SKM-1 treated with dmso at 0.1 percent for 144 hours (cell line): ENCODE data around the gene KRT74.
A peak's percentile ranks its signal among the peaks of the same experiment; 100 is the strongest.
"Not testable (repeated sequence)": the region's sequence is repeated elsewhere in the genome, so short reads cannot be mapped to it uniquely, and the experiment has no call there.

ENCODE experiments used
- DNase-seq: peaks from one replicate; lab custom pipeline; 2025; ENCODE audit not compliant: unreplicated experiment; lab: John Stamatoyannopoulos, UW

Gene KRT74

DNA sequence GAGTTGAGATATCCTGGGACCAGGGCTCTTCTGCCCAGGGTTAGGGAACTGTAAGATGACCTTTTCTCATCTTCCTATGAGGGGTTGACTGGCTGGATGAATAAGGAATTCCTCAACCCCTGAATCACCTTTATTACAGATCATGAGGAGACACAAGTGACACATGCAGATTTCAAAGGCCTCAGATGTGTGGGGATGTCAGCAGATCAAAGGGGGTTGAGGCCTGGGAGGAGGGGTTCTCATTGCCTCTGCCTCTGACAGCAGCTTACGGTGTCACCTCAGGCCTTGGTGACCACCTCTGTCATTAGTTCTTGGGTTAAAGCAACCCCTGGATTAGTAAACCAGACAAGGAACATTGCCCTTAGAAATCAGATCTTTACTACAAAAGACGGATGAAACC, 29.7 kb upstream of the KRT74 start:
- DNase-seq, result no peak

GRCh38 chr12:52602552-52602951, 28.9 kb upstream of the KRT74 start:
- DNase-seq, result no peak

- no peak for DNase-seq
Observed at GRCh38 chr12:52601671-52602070, 28.0 kb upstream of the KRT74 start.

DNA sequence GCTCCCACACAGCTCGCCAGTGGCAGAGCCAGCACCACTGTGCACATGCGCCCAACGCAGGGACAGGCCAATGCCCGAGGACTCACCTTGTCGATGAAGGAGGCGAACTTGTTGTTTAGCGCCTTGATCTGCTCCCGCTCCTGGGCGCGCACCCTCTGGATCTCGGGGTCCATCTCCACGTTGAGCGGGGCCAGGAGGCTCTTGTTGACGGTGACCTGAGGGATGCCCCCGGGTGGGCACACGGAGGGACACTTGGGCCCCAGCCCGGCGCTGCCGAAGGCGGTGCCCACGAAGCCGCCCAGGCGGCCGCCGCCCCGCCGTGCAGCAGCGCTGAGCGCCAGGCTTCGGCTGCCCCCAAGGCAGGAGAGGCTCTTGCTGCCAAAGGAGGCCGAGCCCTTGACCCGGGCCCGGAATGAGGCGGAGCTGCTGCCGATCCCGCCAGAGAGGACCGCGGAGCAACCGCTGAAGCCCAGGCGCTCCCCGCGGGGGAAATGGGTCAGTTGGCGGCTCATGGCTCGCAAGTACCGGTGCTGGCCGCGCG, 27.4 kb upstream of the KRT74 start, which contains the start of gene KRT72:
Gene KRT72, minus strand, starts transcription at position 523 of the 541 bp plus-strand sequence. Its CDS starts 11 bp downstream, at position 512.
- no peak for DNase-seq

DNA sequence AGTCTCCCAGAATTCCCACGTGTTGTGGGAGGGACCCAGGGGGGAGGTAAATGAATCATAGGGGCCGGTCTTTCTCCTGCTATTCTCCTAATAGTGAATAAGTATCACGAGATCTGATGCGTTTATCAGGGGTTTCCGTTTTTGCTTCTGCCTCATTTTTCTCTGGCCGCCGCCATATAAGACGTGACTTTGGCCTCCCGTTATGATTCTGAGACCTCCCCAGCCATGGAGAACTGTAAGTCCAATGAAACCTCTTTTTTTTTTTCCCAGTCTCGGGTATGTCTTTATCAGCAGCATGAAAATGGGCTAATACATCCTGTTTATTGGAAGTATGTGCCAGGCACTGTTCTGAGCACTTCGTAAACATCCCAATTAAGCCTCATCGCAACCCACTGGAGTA, 26.8 kb upstream of the KRT74 start:
- no peak for DNase-seq

DNA sequence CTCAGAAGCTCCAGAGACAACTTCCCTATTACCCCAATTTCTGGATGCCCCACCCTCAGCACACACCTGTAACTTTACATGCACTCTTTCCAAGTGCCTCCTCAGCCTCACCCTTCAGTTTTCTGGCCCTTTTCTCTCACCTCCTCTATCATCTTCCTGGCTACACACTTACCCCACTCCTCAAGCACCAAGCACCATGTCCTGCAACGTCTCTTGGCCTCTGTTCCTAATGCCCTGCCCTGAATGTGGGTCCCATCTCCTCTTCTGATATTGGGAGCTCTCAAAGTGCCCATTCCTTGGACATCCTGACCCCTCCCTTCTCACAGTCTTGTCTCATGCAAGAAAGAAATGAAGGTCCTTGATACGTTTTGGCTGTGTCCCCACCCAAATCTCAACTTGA, 26.4 kb upstream of the KRT74 start:
- DNase-seq, result no peak

DNA sequence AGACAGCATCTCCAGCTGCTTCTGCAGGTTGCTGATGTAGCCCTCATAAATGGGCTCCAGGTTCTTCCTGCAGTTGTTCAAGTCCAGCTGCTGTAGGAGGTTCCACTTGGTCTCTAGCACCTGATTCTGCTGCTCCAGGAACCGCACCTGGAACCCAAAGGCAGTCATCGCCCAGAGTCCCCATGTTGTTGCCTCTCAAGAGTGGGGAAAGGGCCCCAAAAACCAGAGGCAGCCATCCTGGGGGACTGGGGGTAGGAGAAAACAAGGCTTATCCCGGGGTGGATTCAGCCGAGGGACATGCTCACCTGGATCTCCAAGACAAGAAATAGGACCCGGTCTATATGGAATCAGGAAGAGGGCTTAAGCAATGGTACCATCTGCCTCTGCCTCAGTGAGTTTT, 25.3 kb upstream of the KRT74 start:
- DNase-seq, result no peak

GRCh38 chr12:52594237-52594636, 20.6 kb upstream of the KRT74 start:
- not testable (repeated sequence) for DNase-seq

GRCh38 chr12:52591521-52591920, 17.9 kb upstream of the KRT74 start:
- no peak for DNase-seq

DNA sequence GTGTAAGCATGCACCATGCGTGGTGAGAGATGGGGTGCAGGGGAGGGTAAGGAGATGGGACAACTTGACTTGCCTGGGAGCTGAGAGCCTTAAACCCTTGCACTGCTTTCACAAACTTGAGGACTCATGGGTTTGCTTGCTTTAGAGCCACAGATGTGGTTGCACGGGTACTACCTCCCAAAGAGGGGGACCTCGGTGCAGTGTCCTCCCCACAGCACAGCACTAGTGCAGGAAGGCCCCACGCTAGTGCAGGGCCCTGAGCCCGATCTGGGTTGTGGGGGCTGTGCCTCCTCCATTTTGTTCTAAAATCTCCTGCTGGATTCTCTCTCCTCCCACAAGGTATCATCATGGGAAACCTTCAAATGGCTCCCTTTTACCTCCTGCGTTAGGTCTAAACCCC, 16.4 kb upstream of the KRT74 start:
- DNase-seq, result no peak

DNA sequence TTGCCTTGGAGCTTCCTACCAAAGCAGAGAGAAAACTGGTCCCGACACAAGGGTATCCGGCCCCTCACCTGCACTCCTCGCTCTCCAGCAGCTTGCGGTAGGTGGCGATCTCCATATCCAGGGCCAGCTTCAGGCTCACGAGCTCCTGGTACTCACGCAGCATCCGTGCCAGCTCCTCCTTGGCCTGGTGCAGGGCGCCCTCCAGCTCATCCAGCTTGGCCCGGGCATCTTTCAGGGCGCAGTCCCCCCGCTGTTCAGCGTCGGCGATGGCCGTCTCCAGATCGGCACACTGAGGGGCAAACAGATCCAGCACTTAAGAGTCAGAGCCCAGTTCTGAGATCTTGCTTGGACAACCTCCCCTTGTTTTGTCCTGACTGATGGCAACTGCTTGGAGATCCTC, 13.9 kb upstream of the KRT74 start:
- no peak for DNase-seq

DNA sequence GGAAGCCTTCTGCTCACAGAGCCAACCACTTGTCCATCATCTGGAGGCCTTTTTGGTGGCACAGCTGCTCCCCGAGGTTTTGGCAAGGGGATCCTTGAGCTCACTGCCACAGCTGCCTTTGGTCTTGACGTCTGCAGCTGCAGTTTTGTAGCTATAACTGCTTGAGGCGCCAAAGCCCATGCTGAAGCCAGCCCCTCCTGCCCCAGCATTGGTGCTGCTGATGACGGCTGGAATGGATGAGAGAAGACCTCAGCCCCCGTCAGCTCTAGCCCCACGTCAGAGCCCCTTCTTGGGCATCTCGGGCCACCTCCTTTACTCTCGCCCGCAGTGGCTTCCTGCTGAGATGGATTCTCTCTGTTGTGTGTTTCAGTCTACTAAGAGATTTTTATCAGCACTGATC, 12.3 kb upstream of the KRT74 start:
- no peak for DNase-seq

GRCh38 chr12:52585066-52585465, 11.4 kb upstream of the KRT74 start:
- no peak for DNase-seq

DNA sequence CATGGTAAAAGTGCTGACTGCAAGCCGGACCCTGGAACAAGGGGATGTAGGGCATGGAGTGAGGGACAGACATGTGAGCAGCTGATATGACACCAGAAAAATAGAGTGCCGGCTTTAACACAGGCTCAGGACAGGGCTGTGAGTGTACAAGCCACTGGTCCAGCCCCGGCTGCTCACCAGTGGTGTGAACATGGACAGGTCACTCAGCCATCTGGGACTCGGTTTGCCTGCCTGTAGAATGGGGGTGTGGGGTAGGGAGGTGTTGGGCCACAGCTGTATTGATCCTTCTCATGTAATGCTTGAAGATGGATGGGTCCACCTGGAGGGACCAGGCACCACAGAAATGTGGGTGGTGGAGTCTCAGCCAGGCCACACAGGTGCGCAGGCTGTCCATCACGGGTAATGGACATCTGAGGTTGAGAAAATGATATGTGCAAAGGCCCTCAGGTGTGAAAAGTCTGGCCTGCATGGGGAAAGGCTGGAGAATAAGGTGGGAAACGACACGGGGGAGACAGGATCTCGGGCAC, 10.6 kb upstream of the KRT74 start:
- DNase-seq, result no peak

DNA sequence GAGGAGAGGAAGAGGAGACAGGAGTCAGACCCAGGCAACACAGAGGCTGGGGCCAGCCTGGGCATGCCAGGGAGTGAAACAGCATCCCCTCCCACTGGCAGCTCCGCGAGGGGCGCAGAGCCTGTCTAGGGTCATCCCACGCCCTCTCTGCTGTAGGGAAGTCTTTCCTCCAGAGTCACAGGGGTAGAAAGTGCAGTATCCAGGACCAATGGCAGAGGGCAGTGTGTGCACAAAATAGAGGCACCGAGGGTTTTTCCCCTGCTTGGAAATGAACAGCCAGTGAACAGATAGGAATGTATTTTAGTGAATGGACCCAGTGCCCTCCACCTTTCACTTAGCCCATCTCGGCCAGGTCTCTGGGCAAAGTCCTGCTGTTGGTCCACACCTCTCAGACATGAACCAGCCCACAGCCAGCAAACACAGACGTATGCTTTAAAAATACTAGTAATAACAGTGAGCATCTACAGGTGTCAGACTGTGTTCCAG, 9.4 kb upstream of the KRT74 start:
- DNase-seq, result peak; percentile 1

DNA sequence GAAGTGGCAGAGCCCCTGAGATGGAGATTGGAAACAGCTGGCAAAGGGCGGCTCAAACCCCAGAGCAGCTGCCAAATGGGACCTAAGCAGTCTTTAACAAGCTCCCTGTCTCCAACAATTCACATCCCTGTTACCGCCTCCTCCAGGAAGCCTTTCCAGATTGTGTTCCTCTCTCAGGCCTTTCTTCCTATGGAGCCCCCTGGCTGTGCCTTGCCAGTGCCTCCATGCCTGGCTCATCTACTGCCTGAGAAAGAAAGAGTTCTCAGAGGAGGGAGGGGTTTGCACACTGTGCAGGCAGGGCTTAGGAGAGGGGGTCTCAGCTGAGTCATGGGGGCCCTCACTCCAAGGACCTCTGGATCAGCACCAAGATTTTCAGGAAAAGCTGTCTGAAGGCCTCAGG, 8.8 kb upstream of the KRT74 start:
- DNase-seq, result no peak

GRCh38 chr12:52581481-52581880, 7.8 kb upstream of the KRT74 start:
- no peak for DNase-seq

GRCh38 chr12:52581066-52581465, 7.4 kb upstream of the KRT74 start:
- DNase-seq, result no peak

DNA sequence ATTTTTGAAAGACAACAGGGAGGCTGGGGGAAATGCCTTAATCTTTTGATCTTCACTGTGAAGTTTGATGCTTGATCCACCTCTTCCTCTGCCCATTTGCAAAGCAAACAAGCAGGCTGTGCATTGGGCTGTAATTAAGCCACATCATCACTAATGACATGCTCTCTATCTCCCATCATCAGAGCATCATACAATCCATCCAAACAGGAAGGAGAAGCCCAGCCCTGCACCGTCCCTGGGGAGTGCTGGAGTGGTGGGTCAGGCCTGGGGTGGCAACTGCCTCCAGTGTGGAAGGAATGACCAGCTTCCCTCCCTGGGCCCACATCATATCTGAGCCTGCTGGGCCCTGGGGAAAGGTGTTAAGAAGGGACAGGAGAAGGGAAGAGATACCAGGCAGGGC, 6.9 kb upstream of the KRT74 start:
- DNase-seq, result no peak

DNA sequence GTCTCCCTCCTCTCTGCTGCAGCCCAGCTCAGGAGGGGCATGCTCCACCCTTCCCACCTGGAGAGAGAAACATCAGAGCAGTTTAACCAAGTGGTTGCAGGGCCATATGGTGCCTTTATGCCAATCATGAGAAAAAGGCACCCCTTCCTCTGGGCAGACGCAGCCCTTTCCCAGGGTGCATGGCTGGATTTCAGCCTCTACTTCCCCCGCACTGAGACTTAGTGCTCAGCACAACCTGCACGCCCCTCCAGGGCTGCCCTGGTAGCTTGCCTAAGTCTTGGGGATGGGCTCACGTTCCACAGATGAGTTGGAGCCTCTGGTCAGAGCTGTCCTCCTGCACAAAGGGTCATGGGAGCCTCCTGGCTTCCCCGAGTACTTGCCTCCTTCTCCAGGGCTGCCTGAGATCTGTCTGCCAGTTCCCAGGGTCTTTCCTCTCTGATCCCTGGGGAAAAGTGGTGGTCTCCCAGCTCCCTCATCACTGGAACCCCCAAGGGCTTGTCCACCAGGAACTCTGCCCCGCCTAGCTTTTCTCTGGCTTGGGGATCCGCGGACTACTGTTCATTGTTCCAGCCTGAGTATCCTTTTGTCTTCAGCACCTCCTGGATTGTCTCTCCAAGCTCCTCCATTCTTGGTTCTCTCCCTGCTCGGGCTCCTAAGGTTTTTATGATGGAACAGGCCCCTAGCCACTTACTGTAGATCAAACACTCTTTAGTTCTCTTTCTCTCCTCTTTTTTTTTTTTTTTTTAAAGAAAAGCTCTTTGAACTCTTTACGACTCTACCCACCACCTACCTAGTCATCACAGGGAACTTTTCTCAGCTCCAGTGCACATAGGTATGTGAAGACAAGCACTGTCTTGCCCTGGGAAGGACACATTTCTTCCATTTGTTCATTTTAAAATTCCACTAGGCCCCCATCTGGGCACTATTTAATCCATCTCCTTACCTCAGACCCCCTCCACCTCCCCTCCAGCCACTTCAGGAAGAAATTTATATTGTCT, 6.1 kb upstream of the KRT74 start:
- no peak for DNase-seq

- no peak for DNase-seq
Observed at GRCh38 chr12:52578469-52578868, 4.8 kb upstream of the KRT74 start.

DNA sequence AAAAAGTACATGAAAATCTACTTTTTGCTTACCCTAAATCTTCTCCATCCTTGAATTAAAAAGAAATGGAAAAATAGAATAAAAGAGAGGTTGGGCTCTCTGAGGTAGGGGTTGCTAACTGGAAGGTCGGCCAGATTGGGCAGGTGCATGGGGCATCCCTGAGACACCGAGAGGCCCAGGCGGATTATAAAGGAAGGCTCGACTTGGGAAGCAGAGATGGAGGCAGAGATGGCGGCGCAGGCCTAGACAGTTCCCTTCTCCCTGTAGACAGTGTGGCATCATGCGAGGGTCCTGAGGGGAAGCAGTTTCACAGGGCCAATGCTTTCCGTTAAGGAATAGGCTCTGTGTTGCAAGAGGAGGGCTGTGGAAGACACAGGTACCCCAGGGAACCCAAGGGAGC, 3.7 kb upstream of the KRT74 start:
- DNase-seq, result no peak
